Measurements from ENCODE around the gene FOS.

Gene FOS

DNA sequence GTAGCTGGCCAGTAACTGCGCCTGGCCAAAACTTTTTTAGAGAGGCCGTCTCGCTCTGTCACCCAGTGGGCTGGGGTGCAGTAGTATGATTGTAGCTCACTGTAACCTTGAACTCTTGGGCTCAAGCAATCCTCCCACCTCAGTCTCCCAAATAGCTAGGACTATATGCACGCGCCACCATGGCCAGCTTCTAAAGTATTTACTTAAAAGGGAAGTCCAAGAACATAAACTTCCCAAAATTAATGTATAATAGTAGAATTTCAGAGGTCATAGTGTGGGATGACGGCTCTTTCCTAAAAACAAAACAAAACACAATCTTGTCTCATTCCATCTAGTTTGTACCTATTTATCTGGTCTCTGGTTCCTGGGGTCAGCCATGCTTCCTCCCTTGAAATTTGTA, 42.2 kb upstream of the FOS start:
- Histone ChIP-seq H3K4me1 (ENCODE audit: control insufficient read depth, insufficient read depth, low read length) (no peaks in the 10 kb centered on the region), H3K27ac (ENCODE audit: extremely low read depth, low read depth, low read length) (no peak overlapping the region), H3K9me3 (ENCODE audit: control insufficient read depth, insufficient read depth, low read depth, low read length) (no peaks in the 10 kb centered on the region), H3K4me3 (ENCODE audit: low read depth, low read length) (no peak overlapping the region), H3K36me3 (ENCODE audit: control insufficient read depth in 2 of 2, insufficient read depth in 1 of 2, low read length in 2 of 2) (no peaks in the 10 kb centered on the region)
- CTCF ChIA-PET = no interaction called here
- TF ChIP-seq, protein P1, sequence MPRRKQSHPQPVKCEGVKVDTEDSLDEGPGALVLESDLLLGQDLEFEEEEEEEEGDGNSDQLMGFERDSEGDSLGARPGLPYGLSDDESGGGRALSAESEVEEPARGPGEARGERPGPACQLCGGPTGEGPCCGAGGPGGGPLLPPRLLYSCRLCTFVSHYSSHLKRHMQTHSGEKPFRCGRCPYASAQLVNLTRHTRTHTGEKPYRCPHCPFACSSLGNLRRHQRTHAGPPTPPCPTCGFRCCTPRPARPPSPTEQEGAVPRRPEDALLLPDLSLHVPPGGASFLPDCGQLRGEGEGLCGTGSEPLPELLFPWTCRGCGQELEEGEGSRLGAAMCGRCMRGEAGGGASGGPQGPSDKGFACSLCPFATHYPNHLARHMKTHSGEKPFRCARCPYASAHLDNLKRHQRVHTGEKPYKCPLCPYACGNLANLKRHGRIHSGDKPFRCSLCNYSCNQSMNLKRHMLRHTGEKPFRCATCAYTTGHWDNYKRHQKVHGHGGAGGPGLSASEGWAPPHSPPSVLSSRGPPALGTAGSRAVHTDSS (tag by site-specific recombination; IDR thresholded peaks at IDR 0.05) = no peak
- TF ChIP-seq ZNF585B (tag by site-specific recombination; IDR thresholded peaks at IDR 0.05) (no peak), ZNF157 (tag by site-specific recombination; IDR thresholded peaks at IDR 0.05) (no peak), ZNF37A (tag by site-specific recombination; IDR thresholded peaks at IDR 0.05) (no peak), ZNF548 (tag by site-specific recombination; IDR thresholded peaks at IDR 0.05) (no peak), REPIN1 (tag by site-specific recombination; IDR thresholded peaks at IDR 0.05; ENCODE audit: low read depth) (no peak), ZNF558 (tag by site-specific recombination; IDR thresholded peaks at IDR 0.05) (no peak), KLF8 (tag by site-specific recombination; IDR thresholded peaks at IDR 0.05) (no peak), ZNF335 (tag by site-specific recombination; conservative IDR thresholded peaks at IDR 0.05) (no peak), BCL11B (tag by site-specific recombination; IDR thresholded peaks at IDR 0.05; ENCODE audit: low read depth) (no peak), ZFHX2 (tag by site-specific recombination; conservative IDR thresholded peaks at IDR 0.05) (no peak)
- POLR2A ChIA-PET = no interaction called here

DNA sequence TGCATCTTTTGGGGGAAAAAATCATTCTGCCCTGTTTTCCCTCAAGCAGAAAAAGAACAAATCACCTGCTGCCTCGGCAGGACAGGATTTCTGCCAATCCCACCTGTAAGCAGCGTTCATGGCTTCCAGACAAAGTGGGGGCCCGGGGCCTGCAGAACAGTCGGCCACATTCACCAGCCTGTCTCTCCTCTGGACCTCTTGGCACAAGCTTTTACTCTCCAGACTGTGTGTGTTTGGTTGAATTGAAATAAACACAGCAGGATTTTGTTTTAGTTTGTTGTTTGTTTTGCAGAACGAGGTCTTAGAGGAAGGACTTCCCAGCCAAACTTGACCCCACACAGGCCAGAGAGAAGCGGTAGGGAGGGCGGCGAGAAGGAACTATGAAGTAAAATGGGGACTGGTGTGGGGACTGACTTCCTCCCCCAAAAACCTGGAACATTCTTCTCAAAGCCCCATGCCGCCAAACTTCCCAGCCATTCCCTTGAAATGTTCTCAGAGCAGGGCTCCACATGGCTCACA, 41.7 kb upstream of the FOS start:
- Histone ChIP-seq H3K4me3 (ENCODE audit: low read depth, low read length) (no peak overlapping the region), H3K27ac (ENCODE audit: extremely low read depth, low read depth, low read length) (no peak overlapping the region), H3K9me3 (ENCODE audit: control insufficient read depth, insufficient read depth, low read depth, low read length) (no peaks in the 10 kb centered on the region), H3K36me3 (ENCODE audit: control insufficient read depth in 2 of 2, insufficient read depth in 1 of 2, low read length in 2 of 2) (no peaks in the 10 kb centered on the region), H3K4me1 (ENCODE audit: control insufficient read depth, insufficient read depth, low read length) (no peaks in the 10 kb centered on the region)
- ChIA-PET POLR2A (no interaction called here), CTCF (no interaction called here)
- TF ChIP-seq ZNF48 (tag by site-specific recombination; IDR thresholded peaks at IDR 0.05) = no peak
- TF ChIP-seq PRDM1 (tag by site-specific recombination; IDR thresholded peaks at IDR 0.05) = no peak
- no peak for TF ChIP-seq ZFP3 (tag by site-specific recombination; IDR thresholded peaks at IDR 0.05; ENCODE audit: low read depth)
- TF ChIP-seq ZNF140 (tag by site-specific recombination; IDR thresholded peaks at IDR 0.05) = no peak
- no peak for TF ChIP-seq ZNF324 (tag by site-specific recombination; IDR thresholded peaks at IDR 0.05)
- no peak for TF ChIP-seq ZNF16 (tag by site-specific recombination; IDR thresholded peaks at IDR 0.05; ENCODE audit: low read depth)
- TF ChIP-seq GLI2 (tag by site-specific recombination; IDR thresholded peaks at IDR 0.05; ENCODE audit: borderline replicate concordance, low read depth) = no peak
- TF ChIP-seq, protein P2, sequence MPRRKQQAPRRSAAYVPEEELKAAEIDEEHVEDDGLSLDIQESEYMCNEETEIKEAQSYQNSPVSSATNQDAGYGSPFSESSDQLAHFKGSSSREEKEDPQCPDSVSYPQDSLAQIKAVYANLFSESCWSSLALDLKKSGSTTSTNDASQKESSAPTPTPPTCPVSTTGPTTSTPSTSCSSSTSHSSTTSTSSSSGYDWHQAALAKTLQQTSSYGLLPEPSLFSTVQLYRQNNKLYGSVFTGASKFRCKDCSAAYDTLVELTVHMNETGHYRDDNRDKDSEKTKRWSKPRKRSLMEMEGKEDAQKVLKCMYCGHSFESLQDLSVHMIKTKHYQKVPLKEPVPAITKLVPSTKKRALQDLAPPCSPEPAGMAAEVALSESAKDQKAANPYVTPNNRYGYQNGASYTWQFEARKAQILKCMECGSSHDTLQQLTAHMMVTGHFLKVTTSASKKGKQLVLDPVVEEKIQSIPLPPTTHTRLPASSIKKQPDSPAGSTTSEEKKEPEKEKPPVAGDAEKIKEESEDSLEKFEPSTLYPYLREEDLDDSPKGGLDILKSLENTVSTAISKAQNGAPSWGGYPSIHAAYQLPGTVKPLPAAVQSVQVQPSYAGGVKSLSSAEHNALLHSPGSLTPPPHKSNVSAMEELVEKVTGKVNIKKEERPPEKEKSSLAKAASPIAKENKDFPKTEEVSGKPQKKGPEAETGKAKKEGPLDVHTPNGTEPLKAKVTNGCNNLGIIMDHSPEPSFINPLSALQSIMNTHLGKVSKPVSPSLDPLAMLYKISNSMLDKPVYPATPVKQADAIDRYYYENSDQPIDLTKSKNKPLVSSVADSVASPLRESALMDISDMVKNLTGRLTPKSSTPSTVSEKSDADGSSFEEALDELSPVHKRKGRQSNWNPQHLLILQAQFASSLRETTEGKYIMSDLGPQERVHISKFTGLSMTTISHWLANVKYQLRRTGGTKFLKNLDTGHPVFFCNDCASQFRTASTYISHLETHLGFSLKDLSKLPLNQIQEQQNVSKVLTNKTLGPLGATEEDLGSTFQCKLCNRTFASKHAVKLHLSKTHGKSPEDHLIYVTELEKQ (tag by site-specific recombination; IDR thresholded peaks at IDR 0.05; ENCODE audit: borderline replicate concordance) = no peak
- no peak for TF ChIP-seq ZBTB48 (tag by site-specific recombination; IDR thresholded peaks at IDR 0.05)
- no peak for TF ChIP-seq HOXC10 (CRISPR knock-in tag; IDR thresholded peaks at IDR 0.05)
- TF ChIP-seq ZNF221 (tag by site-specific recombination; IDR thresholded peaks at IDR 0.05; ENCODE audit: borderline replicate concordance) = no peak
- no peak for TF ChIP-seq ZNF391 (tag by site-specific recombination; IDR thresholded peaks at IDR 0.05; ENCODE audit: borderline replicate concordance, low read depth)
- TF ChIP-seq ZNF2 (tag by site-specific recombination; IDR thresholded peaks at IDR 0.05) = no peak
